ENCODE data around the gene GREB1. TPM values are rescaled to one million over a fixed set of nuclear protein-coding genes. Genes with fewer than 3 reads are reported as not detected.

Gene GREB1
- total and polyA plus RNA-seq, 2 of the 13 experiments (the other 11 are each of a cell fraction or from before 2014, with no cell fraction given): 31.3 to 61.2 TPM

GRCh38 chr2:11540148-11540995 lies 6.5 kb downstream of the GREB1 start (continued):
- TF ChIP-seq, protein P1, sequence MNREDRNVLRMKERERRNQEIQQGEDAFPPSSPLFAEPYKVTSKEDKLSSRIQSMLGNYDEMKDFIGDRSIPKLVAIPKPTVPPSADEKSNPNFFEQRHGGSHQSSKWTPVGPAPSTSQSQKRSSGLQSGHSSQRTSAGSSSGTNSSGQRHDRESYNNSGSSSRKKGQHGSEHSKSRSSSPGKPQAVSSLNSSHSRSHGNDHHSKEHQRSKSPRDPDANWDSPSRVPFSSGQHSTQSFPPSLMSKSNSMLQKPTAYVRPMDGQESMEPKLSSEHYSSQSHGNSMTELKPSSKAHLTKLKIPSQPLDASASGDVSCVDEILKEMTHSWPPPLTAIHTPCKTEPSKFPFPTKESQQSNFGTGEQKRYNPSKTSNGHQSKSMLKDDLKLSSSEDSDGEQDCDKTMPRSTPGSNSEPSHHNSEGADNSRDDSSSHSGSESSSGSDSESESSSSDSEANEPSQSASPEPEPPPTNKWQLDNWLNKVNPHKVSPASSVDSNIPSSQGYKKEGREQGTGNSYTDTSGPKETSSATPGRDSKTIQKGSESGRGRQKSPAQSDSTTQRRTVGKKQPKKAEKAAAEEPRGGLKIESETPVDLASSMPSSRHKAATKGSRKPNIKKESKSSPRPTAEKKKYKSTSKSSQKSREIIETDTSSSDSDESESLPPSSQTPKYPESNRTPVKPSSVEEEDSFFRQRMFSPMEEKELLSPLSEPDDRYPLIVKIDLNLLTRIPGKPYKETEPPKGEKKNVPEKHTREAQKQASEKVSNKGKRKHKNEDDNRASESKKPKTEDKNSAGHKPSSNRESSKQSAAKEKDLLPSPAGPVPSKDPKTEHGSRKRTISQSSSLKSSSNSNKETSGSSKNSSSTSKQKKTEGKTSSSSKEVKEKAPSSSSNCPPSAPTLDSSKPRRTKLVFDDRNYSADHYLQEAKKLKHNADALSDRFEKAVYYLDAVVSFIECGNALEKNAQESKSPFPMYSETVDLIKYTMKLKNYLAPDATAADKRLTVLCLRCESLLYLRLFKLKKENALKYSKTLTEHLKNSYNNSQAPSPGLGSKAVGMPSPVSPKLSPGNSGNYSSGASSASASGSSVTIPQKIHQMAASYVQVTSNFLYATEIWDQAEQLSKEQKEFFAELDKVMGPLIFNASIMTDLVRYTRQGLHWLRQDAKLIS (CRISPR knock-in tag; IDR thresholded peaks at IDR 0.05): 0 out of 2 replicates have a peak, but pooled peaks have one; percentile 30
- TF ChIP-seq ESRRA (CRISPR knock-in tag; IDR thresholded peaks at IDR 0.05; ENCODE audit: low read depth) (no peak), TCF7 (IDR thresholded peaks at IDR 0.05; ENCODE audit: low read depth) (no peak), MEIS1 (CRISPR knock-in tag; IDR thresholded peaks at IDR 0.05; ENCODE audit: borderline replicate concordance) (0 out of 2 replicates have a peak, but pooled peaks have one; percentile 20), SNAPC2 (CRISPR knock-in tag; IDR thresholded peaks at IDR 0.05) (0 out of 2 replicates have a peak, but pooled peaks have one; percentile 1), ZFP41 (CRISPR knock-in tag; IDR thresholded peaks at IDR 0.05; ENCODE audit: borderline replicate concordance) (no peak), ZNF788 (CRISPR knock-in tag; IDR thresholded peaks at IDR 0.05; ENCODE audit: borderline replicate concordance) (no peak), ZNF263 (CRISPR knock-in tag; IDR thresholded peaks at IDR 0.05) (peak; percentile 22; the same call in 1 of the 2 replicates), CREB3 (CRISPR knock-in tag; IDR thresholded peaks at IDR 0.05) (0 out of 2 replicates have a peak, but pooled peaks have one; percentile 21), ZNF160 (CRISPR knock-in tag; IDR thresholded peaks at IDR 0.05) (no peak; the same call in 1 of the 2 replicates), HOXD1 (CRISPR knock-in tag; IDR thresholded peaks at IDR 0.05) (no peak), ZNF572 (CRISPR knock-in tag; IDR thresholded peaks at IDR 0.05) (0 out of 2 replicates have a peak, but pooled peaks have one; percentile 51), SKIL (CRISPR knock-in tag; IDR thresholded peaks at IDR 0.05; ENCODE audit: borderline replicate concordance) (no peak)
- TF ChIP-seq, protein P2, sequence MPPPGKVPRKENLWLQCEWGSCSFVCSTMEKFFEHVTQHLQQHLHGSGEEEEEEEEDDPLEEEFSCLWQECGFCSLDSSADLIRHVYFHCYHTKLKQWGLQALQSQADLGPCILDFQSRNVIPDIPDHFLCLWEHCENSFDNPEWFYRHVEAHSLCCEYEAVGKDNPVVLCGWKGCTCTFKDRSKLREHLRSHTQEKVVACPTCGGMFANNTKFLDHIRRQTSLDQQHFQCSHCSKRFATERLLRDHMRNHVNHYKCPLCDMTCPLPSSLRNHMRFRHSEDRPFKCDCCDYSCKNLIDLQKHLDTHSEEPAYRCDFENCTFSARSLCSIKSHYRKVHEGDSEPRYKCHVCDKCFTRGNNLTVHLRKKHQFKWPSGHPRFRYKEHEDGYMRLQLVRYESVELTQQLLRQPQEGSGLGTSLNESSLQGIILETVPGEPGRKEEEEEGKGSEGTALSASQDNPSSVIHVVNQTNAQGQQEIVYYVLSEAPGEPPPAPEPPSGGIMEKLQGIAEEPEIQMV (CRISPR knock-in tag; IDR thresholded peaks at IDR 0.05; ENCODE audit: low read depth): no peak
- TF ChIP-seq, protein P3, sequence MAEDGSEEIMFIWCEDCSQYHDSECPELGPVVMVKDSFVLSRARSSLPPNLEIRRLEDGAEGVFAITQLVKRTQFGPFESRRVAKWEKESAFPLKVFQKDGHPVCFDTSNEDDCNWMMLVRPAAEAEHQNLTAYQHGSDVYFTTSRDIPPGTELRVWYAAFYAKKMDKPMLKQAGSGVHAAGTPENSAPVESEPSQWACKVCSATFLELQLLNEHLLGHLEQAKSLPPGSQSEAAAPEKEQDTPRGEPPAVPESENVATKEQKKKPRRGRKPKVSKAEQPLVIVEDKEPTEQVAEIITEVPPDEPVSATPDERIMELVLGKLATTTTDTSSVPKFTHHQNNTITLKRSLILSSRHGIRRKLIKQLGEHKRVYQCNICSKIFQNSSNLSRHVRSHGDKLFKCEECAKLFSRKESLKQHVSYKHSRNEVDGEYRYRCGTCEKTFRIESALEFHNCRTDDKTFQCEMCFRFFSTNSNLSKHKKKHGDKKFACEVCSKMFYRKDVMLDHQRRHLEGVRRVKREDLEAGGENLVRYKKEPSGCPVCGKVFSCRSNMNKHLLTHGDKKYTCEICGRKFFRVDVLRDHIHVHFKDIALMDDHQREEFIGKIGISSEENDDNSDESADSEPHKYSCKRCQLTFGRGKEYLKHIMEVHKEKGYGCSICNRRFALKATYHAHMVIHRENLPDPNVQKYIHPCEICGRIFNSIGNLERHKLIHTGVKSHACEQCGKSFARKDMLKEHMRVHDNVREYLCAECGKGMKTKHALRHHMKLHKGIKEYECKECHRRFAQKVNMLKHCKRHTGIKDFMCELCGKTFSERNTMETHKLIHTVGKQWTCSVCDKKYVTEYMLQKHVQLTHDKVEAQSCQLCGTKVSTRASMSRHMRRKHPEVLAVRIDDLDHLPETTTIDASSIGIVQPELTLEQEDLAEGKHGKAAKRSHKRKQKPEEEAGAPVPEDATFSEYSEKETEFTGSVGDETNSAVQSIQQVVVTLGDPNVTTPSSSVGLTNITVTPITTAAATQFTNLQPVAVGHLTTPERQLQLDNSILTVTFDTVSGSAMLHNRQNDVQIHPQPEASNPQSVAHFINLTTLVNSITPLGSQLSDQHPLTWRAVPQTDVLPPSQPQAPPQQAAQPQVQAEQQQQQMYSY (CRISPR knock-in tag; IDR thresholded peaks at IDR 0.05): peak; percentile 18; the same call in 1 of the 2 replicates

Measured in HepG2 (cell line).